ENCODE measurements around the gene FOXO3.
"Not testable (repeated sequence)": the region's sequence is repeated elsewhere in the genome, so short reads cannot be mapped to it uniquely, and the experiment has no call there.

The FOXO3 gene

GRCh38 chr6:108635505-108636226 lies 74.9 kb downstream of the FOXO3 start:
- DNase-seq = peak; percentile 54

- DNase-seq = no peak
Observed at GRCh38 chr6:108637963-108638362, 77.2 kb downstream of the FOXO3 start.

DNA sequence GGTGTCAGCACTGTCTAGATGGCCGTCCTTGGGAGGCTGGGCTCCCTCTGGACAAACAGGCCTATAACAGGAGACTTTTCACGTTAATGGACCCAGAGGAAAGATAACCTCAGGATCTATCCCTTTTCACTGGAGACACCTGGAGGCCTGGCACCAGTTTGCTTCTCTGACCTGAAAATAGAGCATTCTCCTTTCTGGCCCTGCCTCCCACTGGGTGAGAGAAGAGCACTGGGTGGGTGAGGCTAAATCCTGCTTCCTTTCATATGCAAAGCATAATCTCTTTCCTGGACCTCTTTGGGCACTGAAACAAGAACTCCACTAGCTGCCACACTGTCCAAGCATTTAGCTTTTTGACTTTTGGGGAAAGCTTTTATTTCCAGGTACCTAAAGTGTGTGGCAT lies 78.3 kb downstream of the FOXO3 start:
- no peak for DNase-seq

DNA sequence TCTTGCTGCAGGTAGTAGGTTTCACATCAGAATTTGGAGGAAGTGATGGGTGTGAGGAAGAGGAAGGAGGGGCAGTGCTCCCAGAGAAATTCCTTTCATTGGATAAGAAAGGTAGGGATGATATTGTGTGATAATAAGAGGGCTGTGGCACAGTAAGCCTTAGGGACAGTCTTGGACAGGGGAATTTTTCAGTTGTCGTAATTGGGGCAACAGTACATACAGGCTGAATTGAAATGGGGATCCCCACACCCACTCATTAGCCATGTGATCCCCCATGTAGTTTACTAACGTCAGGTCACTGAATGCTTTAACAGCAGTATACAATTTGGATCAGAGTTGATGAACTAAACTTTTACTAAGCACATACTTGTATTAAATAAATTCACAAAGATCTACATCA lies 79.4 kb downstream of the FOXO3 start:
- no peak for DNase-seq

DNA sequence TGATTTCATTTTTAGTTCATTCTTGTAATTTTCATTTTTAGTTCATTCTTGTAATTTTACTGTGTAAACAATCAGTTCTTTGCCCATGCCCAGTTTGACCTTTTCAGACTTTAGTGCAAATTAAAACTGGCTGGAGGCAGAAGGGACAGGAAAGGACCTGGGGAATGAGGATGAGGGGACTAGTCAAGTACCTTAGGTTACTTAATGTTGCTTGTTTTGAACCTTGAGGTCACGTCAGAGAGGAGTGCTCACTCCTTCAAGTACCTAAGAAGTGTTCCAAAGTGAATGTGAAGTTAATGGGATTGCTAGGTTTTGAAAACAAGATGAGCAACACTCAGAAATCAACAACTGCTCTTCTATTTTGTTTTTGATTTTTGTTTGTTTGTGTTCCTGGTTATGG lies 82.5 kb downstream of the FOXO3 start:
- DNase-seq = no peak

DNA sequence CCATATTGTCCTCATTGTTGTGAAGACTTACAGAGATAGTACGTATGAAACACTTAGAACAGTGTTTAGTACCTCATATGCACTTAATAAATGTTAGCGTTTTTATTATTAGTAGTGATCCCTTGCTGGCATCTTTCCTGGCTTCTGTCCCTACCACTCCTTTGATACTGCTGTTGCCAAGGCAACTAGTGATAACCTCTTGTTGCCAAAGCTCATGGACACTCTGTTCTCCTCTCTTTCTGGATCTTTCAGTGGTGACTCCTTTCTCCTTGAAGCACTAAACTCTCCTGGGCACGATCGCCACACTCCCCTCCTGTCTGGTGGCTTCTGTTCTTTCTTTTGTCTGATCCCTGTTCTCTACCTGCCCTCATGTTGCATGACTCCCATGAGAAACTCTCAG lies 83.5 kb downstream of the FOXO3 start:
- DNase-seq = no peak

DNA sequence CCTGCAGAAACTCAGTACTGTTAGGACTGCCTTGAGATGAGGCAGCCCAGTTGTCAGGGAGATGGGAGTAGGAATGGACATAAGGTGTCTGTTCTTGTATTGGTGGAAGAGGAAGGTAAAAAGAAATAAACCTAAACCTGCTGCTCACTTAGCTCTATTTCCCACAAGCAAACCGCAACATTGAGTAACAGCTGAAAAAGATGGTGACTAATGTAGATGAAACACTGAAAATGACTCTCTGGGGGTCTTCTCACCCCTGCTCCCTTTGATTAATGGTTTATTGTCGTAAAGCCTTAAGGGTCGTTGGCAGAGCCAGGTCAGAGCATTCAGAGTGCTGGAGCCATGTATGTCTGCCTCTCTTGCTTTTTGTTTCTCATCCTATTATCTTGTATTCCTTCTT lies 87.5 kb downstream of the FOXO3 start:
- DNase-seq = no peak

DNA sequence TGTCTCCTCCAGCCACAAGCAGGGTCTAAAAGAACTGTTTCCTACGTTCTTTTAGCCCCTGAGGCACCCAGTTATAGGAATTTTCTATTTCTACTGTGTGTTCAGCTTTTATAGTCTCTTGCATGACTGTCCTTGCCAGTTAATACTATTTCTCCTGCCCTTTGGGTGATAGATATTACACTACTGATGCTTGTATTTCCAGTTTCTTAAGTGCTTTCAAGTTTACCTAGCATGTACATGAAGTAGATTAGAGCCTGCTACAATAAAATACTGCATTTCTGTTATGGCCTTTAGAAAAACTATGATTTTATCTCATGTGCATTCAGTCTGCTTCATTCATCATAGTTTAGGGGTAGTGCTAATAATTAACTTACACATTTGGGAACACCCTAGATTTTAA lies 89.6 kb downstream of the FOXO3 start:
- no peak for DNase-seq

GRCh38 chr6:108650781-108651180 lies 90.1 kb downstream of the FOXO3 start:
- no peak for DNase-seq

- DNase-seq = no peak
Observed at GRCh38 chr6:108651340-108652227, 90.9 kb downstream of the FOXO3 start.

GRCh38 chr6:108652375-108652774 lies 91.7 kb downstream of the FOXO3 start:
- DNase-seq = no peak

DNA sequence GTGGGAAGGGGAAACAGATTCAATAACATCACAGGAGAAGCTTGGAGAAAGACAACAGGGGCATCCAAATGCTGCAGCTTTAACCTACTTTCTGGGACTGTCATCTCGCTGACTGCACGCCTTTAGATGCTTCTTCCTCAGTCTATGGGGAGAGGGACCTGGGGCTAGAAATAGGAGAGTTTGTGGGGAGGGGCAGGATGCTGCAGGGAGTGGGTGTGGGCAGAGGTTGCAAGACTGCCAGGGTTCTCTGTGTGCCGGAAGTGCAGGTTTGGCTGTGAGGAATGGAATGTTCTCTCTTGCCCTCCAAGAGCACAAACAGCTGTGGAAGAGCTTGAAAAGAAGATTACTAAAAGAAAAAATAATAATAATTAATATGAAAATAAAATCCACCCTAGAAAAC lies 93.2 kb downstream of the FOXO3 start:
- DNase-seq = no peak

- DNase-seq = no peak
Observed at GRCh38 chr6:108654465-108655106, 93.9 kb downstream of the FOXO3 start.

- no peak for DNase-seq
Observed at GRCh38 chr6:108655806-108656651, 95.3 kb downstream of the FOXO3 start.

DNA sequence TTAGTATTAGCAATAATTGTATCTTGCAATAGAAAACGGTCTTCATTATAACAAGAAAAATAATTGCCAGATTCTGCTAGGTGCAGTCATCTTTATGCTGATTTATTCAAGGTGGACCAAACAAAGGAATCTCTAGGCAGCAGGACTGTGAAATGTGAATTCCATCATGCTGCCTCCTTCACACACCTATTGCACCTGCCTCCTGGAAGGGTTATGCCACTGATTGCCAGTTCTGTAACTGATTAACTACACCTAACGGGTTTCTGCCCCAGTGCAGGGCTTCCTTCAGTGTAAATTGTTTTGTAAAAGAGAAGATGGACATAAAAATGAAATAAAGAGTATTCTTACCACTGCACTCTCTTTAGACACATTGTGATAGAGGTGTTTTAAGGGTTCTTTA lies 96.1 kb downstream of the FOXO3 start:
- DNase-seq = no peak

- no peak for DNase-seq
Observed at GRCh38 chr6:108658174-108658573, 97.5 kb downstream of the FOXO3 start.

DNA sequence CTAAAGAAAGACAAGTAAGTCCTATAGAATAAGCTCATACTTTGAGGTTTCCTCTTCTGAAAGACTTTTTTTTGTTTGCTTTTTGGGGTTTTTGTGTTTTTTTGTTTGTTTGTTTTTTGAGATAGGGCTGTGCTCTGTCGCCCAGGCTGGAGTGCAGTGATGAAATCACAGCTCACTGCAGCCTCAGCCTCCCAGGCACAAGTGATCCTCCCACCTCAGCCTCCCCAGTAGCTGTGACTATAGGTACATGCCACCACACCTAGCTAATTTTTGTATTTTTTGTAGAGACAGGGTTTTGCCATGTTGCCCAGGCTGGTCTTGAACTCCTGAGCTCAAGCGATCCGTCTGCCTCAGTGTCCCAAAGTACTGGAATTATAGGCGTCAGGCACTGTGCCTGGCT lies 98.1 kb downstream of the FOXO3 start:
- DNase-seq = not testable (repeated sequence)

DNA sequence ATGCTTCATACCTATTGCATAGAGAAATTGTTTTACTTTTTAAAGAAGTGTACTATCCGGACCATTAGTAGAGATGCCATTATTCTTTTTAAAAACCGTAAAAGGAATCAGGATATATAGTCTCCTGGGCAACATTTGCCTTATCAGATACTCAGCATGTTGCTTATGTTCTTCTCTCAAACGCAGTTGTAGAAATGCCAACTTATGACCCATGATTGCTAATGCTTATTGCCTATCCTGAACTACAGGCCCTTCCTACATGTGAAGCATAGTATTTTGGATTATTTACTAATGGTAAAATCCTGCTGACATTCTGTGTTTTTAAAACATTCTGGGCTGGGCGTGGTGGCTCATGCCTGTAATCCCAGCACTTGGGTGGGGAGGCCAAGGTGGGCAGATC lies 99.5 kb downstream of the FOXO3 start:
- no peak for DNase-seq

DNA sequence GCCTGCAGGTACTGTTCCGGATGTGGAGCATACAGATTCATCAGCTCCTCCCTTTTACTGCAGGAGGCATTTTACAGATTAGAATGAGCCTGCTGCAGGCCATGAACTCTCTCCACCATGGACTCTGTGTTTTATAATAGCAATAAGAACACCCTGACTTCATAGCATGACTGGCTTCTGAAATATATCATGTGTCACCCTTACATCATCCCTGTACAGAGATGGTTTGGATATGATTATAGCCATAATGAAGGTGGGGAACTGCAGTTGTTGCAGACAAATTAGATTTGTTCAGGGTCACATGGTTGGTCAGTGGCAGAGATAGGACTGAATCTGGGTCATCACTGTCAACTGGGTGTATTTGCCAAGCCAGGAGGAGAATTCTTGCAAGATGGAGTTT lies 100.7 kb downstream of the FOXO3 start:
- DNase-seq = peak; percentile 34

GRCh38 chr6:108661982-108662381 lies 101.3 kb downstream of the FOXO3 start:
- no peak for DNase-seq

DNA sequence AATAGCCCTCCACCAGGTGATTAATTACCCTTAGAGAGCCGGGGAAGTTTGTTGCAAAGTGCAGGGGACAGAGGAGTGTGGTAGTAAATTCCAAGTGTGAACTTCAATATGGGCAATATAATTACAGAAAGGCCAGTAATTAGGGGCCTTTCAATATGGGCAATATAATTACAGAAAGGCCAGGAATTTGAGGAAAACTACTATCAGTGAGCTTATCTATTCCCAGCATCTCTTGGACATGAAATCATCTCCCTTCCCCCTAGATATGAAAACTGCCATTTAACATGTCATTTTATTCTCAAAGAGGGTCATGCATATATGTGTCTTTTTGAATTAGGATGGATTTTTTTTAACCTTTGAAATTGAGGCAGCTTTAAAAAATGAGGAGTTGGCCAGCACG lies 102.0 kb downstream of the FOXO3 start:
- no peak for DNase-seq

- not testable (repeated sequence) for DNase-seq
Observed at GRCh38 chr6:108663494-108664064, 102.9 kb downstream of the FOXO3 start.

Data from activated CD4-positive, alpha-beta T cell treated with anti-CD3 and anti-CD28 coated beads, Interleukin-10, Interleukin-2, amounts not matched to agents 100 ng/mL and 50 ng/mL, durations not matched to agents 16 hours and 8 hours (primary cell).